HG03097 (cell line): ENCODE data around the gene FGF4.
"Not testable (repeated sequence)": the region's sequence is repeated elsewhere in the genome, so short reads cannot be mapped to it uniquely, and the experiment has no call there.

Experiments used
- ATAC-seq: cut with Tn5 transposase; IDR thresholded peaks from one replicate; pipeline ENCODE4 v1.9.1; 2021; ENCODE audit not compliant: unreplicated experiment, low FRiP score

FGF4 gene

GRCh38 chr11:69774354-69775162, 583 bp downstream of the FGF4 start:
- ATAC-seq: no peak

DNA sequence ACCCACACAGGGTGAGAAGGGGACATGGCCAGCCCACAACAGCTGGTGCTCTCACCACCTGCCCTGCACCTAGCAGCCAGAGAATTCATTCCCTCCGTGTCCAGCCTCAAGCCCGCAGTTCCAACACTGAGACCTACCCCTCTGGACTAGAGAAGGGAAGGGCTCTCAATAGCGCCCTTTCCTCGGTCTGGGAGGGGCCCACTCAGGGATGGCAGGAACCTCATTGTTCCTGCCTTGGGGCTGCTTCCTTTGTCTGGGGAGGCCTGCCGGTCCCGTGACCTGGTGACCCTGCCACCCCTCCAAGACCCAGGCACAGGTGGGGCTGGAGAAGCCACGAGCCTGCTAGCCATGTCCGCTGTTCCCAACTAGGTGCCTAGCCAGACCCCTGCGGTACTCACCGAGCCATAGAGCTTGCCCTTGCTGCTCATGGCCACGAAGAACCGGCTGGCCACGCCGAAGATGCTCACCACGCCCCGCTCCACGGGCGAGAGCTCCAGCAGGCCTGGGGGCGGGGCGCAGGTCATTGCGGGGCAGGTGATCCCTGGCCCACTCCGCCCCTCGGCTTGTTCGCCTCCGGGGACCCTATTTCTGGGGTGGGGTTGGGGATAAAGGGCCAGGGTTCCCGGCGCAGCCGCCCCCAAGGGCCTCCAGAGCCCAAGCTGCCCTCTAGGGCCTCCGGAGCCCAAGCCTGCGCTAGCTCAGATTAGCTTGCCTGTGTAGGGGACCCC, 1.4 kb downstream of the FGF4 start:
- no peak for ATAC-seq

- no peak for ATAC-seq
These were observed 3.7 kb downstream of the FGF4 start for GRCh38 chr11:69771466-69771865.

DNA sequence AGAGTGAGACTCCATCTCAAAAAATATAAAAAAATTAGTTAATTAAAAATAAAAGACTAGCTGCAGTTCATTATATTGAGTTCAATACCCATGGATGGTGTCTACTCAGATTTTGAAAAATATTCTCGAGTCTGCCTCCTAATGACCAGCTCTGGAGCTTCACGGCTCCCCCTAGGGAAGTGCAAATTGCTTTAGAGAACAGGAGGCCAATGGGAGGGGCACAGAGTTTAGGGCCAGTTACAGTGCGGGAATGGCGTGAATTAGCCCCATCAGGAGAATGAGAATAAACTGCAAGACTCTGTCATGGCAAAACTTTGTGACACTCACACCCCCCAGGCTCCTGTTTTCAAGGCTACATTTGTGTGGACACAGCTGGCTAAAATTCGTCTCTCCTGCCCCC, 4.6 kb downstream of the FGF4 start:
- ATAC-seq: no peak

GRCh38 chr11:69765498-69765995, 9.6 kb downstream of the FGF4 start:
- ATAC-seq: no peak

- ATAC-seq: not testable (repeated sequence)
These were observed 10.2 kb downstream of the FGF4 start for GRCh38 chr11:69764918-69765317.

DNA sequence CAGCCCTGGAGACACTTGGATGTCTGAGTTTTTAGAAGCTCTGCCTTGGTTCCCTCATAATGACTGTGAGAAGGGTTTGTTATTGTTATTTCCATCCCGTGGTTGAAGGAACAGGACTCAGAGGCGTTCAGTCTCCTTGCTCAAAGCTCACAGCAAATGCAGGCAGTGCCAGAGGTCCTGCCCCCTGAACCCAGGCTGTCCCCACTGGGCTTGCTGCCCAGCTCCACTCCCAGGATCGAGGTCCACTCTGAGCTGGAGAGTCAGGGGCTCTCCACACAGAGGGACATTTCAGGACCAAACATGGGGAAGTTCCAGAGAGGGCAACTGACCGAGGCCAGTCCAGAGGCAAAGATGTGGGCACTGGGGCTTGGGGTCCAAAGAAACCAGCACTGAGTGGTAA, 14.8 kb downstream of the FGF4 start:
- ATAC-seq: no peak

- ATAC-seq: no peak
These were observed 22.3 kb downstream of the FGF4 start for GRCh38 chr11:69752890-69753289.

DNA sequence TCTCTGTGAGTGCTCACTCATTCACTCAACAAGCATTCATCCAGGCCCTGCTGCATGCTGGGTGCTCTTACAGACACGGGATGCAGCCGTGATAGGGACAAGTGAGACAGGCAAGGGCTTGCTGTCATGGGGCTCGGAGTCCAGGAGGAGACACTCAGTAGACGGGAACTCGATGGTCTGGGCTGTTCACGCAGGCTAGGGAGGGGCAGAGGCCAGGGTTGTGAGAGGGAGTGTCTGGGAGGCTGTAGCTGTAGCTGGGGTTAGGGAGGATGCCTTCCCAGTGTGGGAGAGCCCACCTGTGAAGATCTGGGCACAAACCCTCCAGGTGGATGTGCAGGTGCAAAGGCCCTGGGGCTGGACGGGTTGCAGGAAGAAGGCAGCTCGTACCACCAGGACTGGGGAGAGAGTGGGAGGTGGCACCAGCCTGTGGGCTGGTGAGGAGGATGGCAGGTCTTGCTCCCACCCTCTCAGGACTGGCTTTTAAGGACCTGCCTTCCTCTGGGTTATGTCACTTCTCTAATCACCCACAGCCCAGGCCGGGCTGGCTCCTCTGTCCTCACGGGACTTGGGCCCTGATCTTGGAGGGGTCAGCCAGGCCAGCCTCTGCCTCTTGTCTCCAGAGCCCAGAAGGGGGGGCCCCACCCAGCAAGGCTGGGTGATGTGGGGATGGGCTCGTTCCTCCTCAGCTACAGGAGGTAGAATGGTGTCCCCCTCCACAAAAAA, 24.1 kb downstream of the FGF4 start:
- ATAC-seq: no peak

DNA sequence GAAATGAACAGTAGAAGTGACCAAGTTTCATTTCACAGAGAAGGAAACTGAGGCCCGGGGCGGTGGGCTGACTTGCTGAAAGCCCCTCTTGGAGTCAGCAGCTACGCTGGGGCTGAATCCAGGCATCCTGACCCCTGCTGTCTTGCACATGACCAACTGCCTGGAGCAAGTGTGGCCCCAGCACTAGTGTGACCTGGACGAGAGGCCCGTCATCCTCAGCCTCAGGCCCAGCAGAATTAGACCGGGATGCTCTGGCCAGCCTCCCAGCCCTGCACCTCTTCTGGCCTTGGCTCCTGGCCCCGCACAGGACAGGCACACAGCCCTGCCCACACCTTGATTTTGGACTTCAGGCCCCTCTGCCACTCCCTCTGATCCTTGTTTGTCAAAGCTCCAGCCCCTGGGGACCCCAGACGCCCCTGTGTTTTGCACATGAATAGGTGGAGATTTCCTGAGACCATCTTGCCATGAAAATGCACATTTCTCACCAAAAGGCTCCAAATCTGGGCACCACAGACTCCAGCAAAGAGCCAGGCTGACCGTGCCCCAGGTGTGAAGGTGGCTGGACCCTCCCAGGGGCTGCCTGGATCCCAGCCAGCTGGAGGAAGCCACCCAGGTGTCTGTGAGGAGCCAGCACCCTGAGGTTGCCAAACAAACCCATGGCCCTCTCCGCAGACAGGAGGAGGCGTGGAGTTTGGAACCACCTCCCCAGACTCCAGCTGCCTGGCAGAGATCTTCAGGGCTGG, 24.9 kb downstream of the FGF4 start:
- no peak for ATAC-seq

DNA sequence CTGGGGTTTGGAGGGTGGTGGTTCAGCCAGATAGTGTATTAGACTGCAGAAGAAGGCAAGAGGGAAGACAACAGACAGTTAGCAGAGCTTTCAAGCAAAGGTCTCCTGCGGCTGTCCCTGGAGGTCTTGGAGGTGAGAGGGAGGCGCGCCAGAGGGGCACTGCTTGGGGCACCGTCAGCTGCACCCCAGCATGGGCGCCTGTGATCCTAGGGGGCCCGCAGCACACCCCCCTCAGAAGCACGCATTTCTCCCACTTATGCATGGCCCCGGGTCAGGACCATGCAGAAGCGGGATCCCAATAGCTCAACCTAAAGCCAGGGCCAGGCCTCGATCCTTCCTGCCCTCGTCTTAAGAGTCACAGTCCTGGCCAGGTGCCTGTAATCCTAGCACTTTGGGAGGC, 26.5 kb downstream of the FGF4 start:
- ATAC-seq: no peak

DNA sequence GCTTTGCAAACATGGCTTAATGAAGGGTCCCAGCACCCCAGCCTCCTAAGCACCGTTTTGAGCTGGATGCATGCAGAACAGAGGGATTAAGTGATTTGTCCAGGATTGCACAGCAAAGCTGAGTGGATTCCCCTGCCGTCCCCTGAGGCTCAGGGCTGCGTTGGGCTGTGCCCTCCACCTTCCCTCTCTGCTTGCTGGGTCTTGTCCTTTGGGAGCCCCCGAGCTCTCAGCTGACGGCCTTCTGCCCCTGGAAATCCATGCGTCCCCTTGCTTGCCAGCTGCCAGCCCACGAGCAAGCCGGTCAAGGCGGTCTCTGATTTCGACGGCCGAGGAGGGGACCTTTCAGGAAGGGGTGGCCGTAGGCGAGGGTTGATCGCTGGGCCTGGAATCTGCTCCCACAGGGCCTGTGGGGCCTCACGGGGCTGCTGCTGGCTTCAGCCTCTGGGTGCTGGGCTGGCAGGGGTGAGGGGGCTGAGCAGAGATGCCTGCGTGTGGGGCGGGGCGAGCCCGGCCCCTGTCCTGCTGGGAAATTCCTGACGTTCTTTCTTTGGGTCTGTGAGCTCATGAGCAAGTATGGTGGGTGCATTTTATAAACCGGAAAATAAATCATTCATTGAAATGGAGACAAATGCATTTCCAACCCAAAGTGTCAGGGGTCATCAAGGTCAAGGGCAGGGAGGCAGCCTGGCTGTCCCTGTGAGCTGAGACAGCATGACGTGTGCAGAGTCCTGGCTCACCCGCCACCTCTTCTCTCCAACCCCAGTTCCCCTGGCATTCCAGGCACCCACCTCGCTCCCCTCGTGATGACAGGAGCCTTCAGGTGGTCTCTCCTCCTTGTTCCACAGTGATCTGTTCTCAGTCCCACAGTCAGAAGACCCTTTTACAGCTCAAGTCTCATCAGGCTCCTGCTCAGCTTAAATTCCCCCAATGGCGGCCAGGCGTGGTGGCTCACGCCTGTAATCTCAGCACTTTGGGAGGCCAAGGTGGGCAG, 28.1 kb downstream of the FGF4 start:
- ATAC-seq: no peak

DNA sequence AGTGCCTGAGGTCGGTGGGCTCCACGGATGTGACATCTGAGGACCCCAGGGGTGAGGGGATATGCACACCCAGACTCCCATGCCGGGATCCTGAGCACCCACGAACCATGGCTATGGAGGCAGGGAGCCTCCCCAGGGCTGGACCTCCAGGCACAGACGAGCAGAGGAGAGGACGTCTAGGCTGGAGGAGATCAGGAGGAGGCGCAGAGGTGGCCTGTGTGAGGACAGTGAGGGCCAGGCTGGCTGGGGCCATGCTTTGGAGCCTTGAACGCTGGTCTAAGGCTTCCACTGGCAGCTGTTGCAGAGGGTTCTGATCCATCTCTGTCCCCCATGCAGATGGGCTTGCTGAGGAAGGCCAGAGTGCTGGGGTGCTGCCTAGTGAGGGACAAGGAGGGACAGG, 29.0 kb downstream of the FGF4 start:
- no peak for ATAC-seq

DNA sequence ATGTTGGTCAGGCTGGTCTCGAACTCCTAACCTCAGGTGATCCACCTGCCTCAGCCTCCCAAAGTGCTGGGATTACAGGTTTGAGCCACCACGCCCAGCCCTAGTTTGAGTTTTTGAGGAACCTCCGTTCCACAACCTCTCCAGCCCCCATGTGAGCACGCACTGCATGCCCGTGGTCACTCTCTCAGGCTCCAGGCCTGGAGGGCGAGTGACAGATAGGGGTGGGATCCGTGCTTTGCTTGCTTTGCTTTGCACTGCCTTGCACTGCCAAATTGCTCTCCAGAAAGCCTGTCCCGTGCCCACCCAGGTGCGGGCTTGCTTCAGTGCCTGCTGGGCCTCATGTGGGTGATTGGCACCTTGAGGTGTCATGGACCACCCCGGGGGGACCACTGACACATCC, 29.9 kb downstream of the FGF4 start:
- ATAC-seq: no peak

GRCh38 chr11:69744435-69744834, 30.7 kb downstream of the FGF4 start:
- ATAC-seq: no peak

DNA sequence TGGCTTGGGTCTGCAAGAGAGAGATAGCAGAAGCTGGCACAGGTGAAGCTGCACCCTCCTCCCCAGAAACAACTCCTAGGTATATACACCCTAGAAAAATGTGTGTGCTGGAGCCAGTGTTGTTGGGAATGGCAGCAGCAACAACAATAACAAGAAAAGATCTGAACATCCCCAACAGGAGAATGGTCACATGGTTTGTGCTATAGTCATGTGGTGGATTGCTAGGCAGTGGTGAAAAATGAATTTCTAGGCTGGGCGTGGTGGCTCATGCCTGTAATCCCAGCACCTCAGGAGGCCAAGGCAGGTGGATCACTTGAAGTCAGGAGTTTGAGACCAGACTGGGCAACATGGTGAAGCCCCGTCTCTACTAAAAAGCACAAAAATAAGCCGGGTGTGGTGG, 40.3 kb downstream of the FGF4 start:
- no peak for ATAC-seq

- ATAC-seq: no peak
These were observed 40.8 kb downstream of the FGF4 start for GRCh38 chr11:69734367-69734766.

DNA sequence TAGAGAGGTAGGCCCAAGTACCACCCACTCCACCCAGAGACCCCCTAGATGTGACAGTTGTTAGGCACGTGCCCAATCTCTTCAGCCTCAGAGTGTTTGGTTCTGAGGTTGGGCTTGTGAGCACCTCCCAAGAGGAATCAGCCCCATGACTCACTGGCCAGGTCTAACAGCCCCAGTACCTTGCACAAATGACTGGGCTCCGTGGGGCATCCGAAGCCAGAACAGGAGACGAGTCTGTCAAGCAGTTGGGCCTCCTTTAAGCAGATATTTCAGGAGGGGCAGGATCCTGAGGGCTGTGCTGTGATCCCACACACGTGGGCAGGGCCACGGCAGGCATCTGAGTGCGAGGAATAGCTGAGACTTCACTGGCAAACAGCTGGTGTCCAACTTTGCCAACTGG, 42.2 kb downstream of the FGF4 start:
- ATAC-seq: no peak

GRCh38 chr11:69731110-69731509, 44.0 kb downstream of the FGF4 start:
- no peak for ATAC-seq
